Calu3 (cell line): ENCODE data around the gene C1orf21. TPM values are rescaled to one million over a fixed set of nuclear protein-coding genes. Genes with fewer than 3 reads are reported as not detected.

Source experiments
- BruUV-seq: library from RNA; stranded (reverse); fragments of 400-500 nt; replicated peaks from 2 replicates; lab custom pipeline; 2021; lab: Mats Ljungman, UMichigan
- CTCF ChIA-PET: fragments of 300-600 bp; sonication (Branson Sonifier 250); formaldehyde crosslinking; loops from one replicate; lab custom pipeline; 2022; ENCODE audit warnings: antibody characterized with exemption; lab: Charles Lee
- DNase-seq: peaks from one replicate; pipeline ENCODE4 v3.0.0; 2022
- H3K27ac Mint-ChIP-seq: one replicate; pipeline ENCODE4 v1.8.0; 2022; ENCODE audit warnings: mixed read lengths; ENCODE audit not compliant: unreplicated experiment
- H3K27me3 Mint-ChIP-seq: one replicate; pipeline ENCODE4 v1.8.0; 2022; ENCODE audit warnings: mixed read lengths; ENCODE audit not compliant: unreplicated experiment
- H3K36me3 Mint-ChIP-seq: one replicate; pipeline ENCODE4 v1.8.0; 2022; ENCODE audit warnings: mild to moderate bottlenecking, moderate library complexity, mixed read lengths; ENCODE audit not compliant: insufficient read depth, unreplicated experiment
- H3K4me1 Mint-ChIP-seq: one replicate; pipeline ENCODE4 v1.8.0; 2022; ENCODE audit warnings: mild to moderate bottlenecking, low read depth, mixed read lengths; ENCODE audit not compliant: unreplicated experiment
- H3K4me3 Mint-ChIP-seq: one replicate; pipeline ENCODE4 v1.8.0; 2022; ENCODE audit warnings: mild to moderate bottlenecking, low read depth, moderate library complexity, mixed read lengths; ENCODE audit not compliant: unreplicated experiment
- H3K9me3 Mint-ChIP-seq: one replicate; pipeline ENCODE4 v1.8.0; 2022; ENCODE audit warnings: low read depth, mixed read lengths; ENCODE audit not compliant: unreplicated experiment
- CTCF ChIP-seq: fragments of 200-600 bp; IDR thresholded peaks from one replicate; pipeline ENCODE4 v1.8.0; 2022; ENCODE audit warnings: antibody characterized with exemption; ENCODE audit not compliant: unreplicated experiment
- intact Hi-C: fragments of 100-400 bp; cut with micrococcal nuclease; formaldehyde crosslinking; loops from one replicate; pipeline ENCODE4 v1.10.0; 2022; ENCODE audit not compliant: unreplicated experiment
- total RNA-seq: library from RNA; stranded (reverse); gene quantifications from 2 replicates; pipeline ENCODE4 v1.2.3, GENCODE V29; 2022

C1orf21 gene
- total RNA-seq, 1 experiment from 2014 or later: 20.6 TPM

- no peak overlapping the region for H3K27ac Mint-ChIP-seq
- CTCF ChIA-PET: no interaction called here
- no TSS peak for BruUV-seq
Measured at GRCh38 chr1:184635980-184636431, 249.2 kb downstream of the C1orf21 start.

GRCh38 chr1:184637664-184638240 lies 250.9 kb downstream of the C1orf21 start:
- no peak overlapping the region for H3K4me3 Mint-ChIP-seq
- DNase-seq: no peak
- no peak for TF ChIP-seq CTCF
- intact Hi-C loops: no loop called here
- H3K36me3 Mint-ChIP-seq: no peaks in the 10 kb centered on the region
- CTCF ChIA-PET: no interaction called here
- peaks cover 4% of the 10 kb centered on the region for H3K4me1 Mint-ChIP-seq
- H3K27me3 Mint-ChIP-seq: no peaks in the 10 kb centered on the region
- H3K9me3 Mint-ChIP-seq: peaks cover 2% of the 10 kb centered on the region
- BruUV-seq: no TSS peak
- H3K27ac Mint-ChIP-seq: no peak overlapping the region

More at GRCh38 chr1:184635980-184636431, 249.2 kb downstream of the C1orf21 start:
- Mint-ChIP-seq H3K36me3 (no peaks in the 10 kb centered on the region), H3K9me3 (peaks cover 2% of the 10 kb centered on the region), H3K4me3 (no peak overlapping the region), H3K4me1 (no peaks in the 10 kb centered on the region), H3K27me3 (no peaks in the 10 kb centered on the region)
- no peak for TF ChIP-seq CTCF
- intact Hi-C loops: no loop called here
- DNase-seq: no peak

GRCh38 chr1:184639205-184639604 lies 252.4 kb downstream of the C1orf21 start:
- Mint-ChIP-seq H3K9me3 (peaks cover 2% of the 10 kb centered on the region), H3K4me3 (no peak overlapping the region), H3K36me3 (no peaks in the 10 kb centered on the region), H3K27ac (no peak overlapping the region), H3K27me3 (no peaks in the 10 kb centered on the region), H3K4me1 (peaks cover 9% of the 10 kb centered on the region)
- no peak for DNase-seq
- CTCF ChIA-PET: interaction anchor here (0.6 kb wide), 1 partner anchor 23 kb away, joined by 3 read pairs; no protein-coding TSS in a partner anchor
- intact Hi-C loops: no loop called here
- no peak for TF ChIP-seq CTCF
- BruUV-seq: no TSS peak

- DNase-seq: no peak
- no peak overlapping the region for H3K4me3 Mint-ChIP-seq
- BruUV-seq: no TSS peak
- no peaks in the 10 kb centered on the region for H3K36me3 Mint-ChIP-seq
- H3K27me3 Mint-ChIP-seq: no peaks in the 10 kb centered on the region
- H3K9me3 Mint-ChIP-seq: no peaks in the 10 kb centered on the region
- intact Hi-C loops: no loop called here
- H3K27ac Mint-ChIP-seq: no peak overlapping the region
- peaks cover 9% of the 10 kb centered on the region for H3K4me1 Mint-ChIP-seq
- TF ChIP-seq CTCF: no peak
- CTCF ChIA-PET: no interaction called here
Measured at GRCh38 chr1:184640505-184640904, 253.7 kb downstream of the C1orf21 start.
